Measurements from ENCODE around the gene RIOX2.

The RIOX2 gene

GRCh38 chr3:97967966-97968365, 4.3 kb downstream of the RIOX2 start:
- Histone ChIP-seq H3K9me3 (ENCODE audit: severe bottlenecking) (no peaks in the 10 kb centered on the region), H3K36me3 (ENCODE audit: low read depth) (peaks cover 27% of the 10 kb centered on the region), H3K4me3 (ENCODE audit: severe bottlenecking) (no peak overlapping the region), H3K27me3 (ENCODE audit: insufficient read depth, poor library complexity, severe bottlenecking) (no peaks in the 10 kb centered on the region), H3K27ac (ENCODE audit: poor library complexity, severe bottlenecking) (no peak overlapping the region), H3K4me1 (ENCODE audit: insufficient read depth, poor library complexity, severe bottlenecking) (peaks cover 10% of the 10 kb centered on the region)
- no peak for ATAC-seq (ENCODE audit: low read depth)
- no peak for TF ChIP-seq CTCF (IDR thresholded peaks at IDR 0.05; ENCODE audit: poor library complexity, severe bottlenecking)
- no peak for DNase-seq (ENCODE audit: low spot score)

- Histone ChIP-seq H3K9me3 (ENCODE audit: severe bottlenecking) (no peaks in the 10 kb centered on the region), H3K36me3 (ENCODE audit: low read depth) (peaks cover 75% of the 10 kb centered on the region), H3K4me3 (ENCODE audit: severe bottlenecking) (no peak overlapping the region), H3K27me3 (ENCODE audit: insufficient read depth, poor library complexity, severe bottlenecking) (no peaks in the 10 kb centered on the region), H3K27ac (ENCODE audit: poor library complexity, severe bottlenecking) (no peak overlapping the region), H3K4me1 (ENCODE audit: insufficient read depth, poor library complexity, severe bottlenecking) (no peaks in the 10 kb centered on the region)
- DNase-seq (ENCODE audit: low spot score) = no peak
- no peak for TF ChIP-seq CTCF (IDR thresholded peaks at IDR 0.05; ENCODE audit: poor library complexity, severe bottlenecking)
- ATAC-seq (ENCODE audit: low read depth) = no peak
Measured at GRCh38 chr3:97960993-97961766, 11.1 kb downstream of the RIOX2 start.

- TF ChIP-seq CTCF (IDR thresholded peaks at IDR 0.05; ENCODE audit: poor library complexity, severe bottlenecking) = no peak
- no peaks in the 10 kb centered on the region for H3K27me3 ChIP-seq (ENCODE audit: insufficient read depth, poor library complexity, severe bottlenecking)
- H3K9me3 ChIP-seq (ENCODE audit: severe bottlenecking) = no peaks in the 10 kb centered on the region
- no peak for ATAC-seq (ENCODE audit: low read depth)
- H3K27ac ChIP-seq (ENCODE audit: poor library complexity, severe bottlenecking) = no peak overlapping the region
- no peak for DNase-seq (ENCODE audit: low spot score)
- H3K4me1 ChIP-seq (ENCODE audit: insufficient read depth, poor library complexity, severe bottlenecking) = no peaks in the 10 kb centered on the region
- H3K4me3 ChIP-seq (ENCODE audit: severe bottlenecking) = no peak overlapping the region
- peaks cover 76% of the 10 kb centered on the region for H3K36me3 ChIP-seq (ENCODE audit: low read depth)
Measured at GRCh38 chr3:97960551-97960950, 11.7 kb downstream of the RIOX2 start.

DNA sequence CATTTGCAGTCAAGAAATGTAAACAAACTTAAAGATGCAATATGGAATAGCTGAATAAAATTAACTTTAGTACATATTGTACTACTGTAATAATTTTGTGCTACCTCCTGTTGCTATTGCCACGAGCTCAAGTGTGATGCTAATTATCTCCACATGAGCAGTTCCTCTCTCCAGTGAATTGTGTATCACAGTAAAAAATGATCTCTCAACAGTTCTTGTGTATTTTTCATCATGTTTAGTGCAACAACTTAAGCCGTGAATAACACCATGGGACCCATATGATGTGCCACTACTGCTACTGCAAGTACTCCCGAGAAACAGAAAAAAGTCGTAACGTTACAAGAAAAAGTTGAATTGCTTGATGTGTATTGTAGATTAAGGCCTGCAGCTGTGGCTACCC, 12.4 kb downstream of the RIOX2 start:
- no peak for DNase-seq (ENCODE audit: low spot score)
- no peaks in the 10 kb centered on the region for H3K4me1 ChIP-seq (ENCODE audit: insufficient read depth, poor library complexity, severe bottlenecking)
- no peaks in the 10 kb centered on the region for H3K27me3 ChIP-seq (ENCODE audit: insufficient read depth, poor library complexity, severe bottlenecking)
- ATAC-seq (ENCODE audit: low read depth) = no peak
- H3K4me3 ChIP-seq (ENCODE audit: severe bottlenecking) = no peak overlapping the region
- no peaks in the 10 kb centered on the region for H3K9me3 ChIP-seq (ENCODE audit: severe bottlenecking)
- no peak for TF ChIP-seq CTCF (IDR thresholded peaks at IDR 0.05; ENCODE audit: poor library complexity, severe bottlenecking)
- peaks cover 79% of the 10 kb centered on the region for H3K36me3 ChIP-seq (ENCODE audit: low read depth)
- no peak overlapping the region for H3K27ac ChIP-seq (ENCODE audit: poor library complexity, severe bottlenecking)

DNA sequence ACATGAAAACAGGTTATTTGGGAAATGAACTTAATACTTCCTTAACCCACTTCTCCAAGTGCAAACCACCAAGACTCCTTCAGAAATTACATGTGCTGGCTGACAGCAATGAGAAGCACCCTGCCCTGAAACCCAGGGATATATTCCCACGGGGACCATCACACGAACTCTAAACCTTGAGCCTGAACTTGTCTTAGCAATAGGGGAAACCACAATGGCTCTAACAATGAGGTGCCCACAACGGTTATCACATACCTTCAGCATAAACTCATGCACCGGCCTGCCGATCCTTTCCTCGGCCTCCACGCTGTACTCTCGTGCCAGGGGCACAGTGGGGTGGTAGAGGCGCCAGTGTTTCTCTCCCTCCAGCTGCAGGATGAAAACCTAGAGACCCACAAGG, 13.4 kb downstream of the RIOX2 start:
- Histone ChIP-seq H3K4me1 (ENCODE audit: insufficient read depth, poor library complexity, severe bottlenecking) (no peaks in the 10 kb centered on the region), H3K27ac (ENCODE audit: poor library complexity, severe bottlenecking) (no peak overlapping the region), H3K27me3 (ENCODE audit: insufficient read depth, poor library complexity, severe bottlenecking) (no peaks in the 10 kb centered on the region), H3K4me3 (ENCODE audit: severe bottlenecking) (no peak overlapping the region), H3K9me3 (ENCODE audit: severe bottlenecking) (no peaks in the 10 kb centered on the region), H3K36me3 (ENCODE audit: low read depth) (peaks cover 86% of the 10 kb centered on the region)
- ATAC-seq (ENCODE audit: low read depth) = no peak
- TF ChIP-seq CTCF (IDR thresholded peaks at IDR 0.05; ENCODE audit: poor library complexity, severe bottlenecking) = no peak
- DNase-seq (ENCODE audit: low spot score) = no peak
